Spleen (tissue), 7 donors: ENCODE data around the gene FAM219B.

Experiments
- POLR2A ChIP-seq, 3 donors: fragments of 450-650 bp; IDR thresholded peaks; one replicate each; pipeline ENCODE4 v1.5.1; 2017; ENCODE audit warnings: antibody characterized with exemption in 3 of 3, mild to moderate bottlenecking in 1 of 3
- TF ChIP-seq, protein P1 (sequence below), 11 experiments: fragments of 200-600 bp in 7 of 11; fragments of 450-650 bp in 4 of 11; sonication (generic) in 4 of 11; IDR thresholded peaks in 8 of 11; conservative IDR thresholded peaks in 3 of 11; 1 replicate in 7 of 11; 2 replicates in 4 of 11; pipeline versions ENCODE4 v1.4.0 to v1.8.0; 2016 to 2021; ENCODE audit warnings: antibody characterized with exemption in 11 of 11, inconsistent platforms in 4 of 11, mild to moderate bottlenecking in 1 of 11
- donor health status: DM: no; HTN: no; CAD: no; lungs with moderate emphysema.
- donor health status: DM: no; HTN: no; CAD: no.
- donor health status: DM: no; HTN: no; CAD: no.

DNA sequence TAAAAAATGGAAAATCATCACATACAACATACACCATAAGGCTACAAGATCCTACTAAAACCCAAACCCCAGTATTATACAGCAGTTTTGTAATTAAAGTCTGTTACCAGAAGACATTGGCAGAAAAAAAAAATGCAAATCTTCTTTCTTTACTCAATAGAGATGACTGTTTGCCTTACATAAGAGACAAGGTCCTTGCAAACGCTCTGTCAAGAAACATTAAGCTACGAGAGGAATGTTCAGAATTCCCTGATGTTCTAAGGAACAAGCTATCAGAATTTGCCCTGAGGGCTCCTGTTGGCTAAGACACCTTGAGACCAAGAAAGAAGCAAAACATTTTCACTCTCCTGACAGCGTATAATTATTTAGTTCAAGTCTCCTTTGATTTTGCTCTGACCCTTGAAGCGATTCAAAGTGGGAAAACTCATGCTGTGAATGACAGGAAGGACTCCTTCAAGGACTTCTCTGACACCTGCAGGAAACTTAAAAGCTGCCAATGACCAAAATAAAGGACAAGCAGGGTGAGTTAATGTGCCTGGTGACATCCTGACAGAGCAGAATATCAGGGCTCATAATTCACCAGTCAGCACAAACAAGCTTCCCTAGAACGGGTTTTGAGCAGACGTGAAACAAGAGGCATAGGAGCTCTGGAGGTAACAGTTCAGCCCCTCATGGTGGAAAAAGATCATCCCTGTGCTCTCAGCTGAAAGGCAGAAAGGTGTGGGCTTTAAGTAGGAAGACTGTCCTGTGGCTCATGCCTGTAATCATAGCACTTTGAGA lies 36.0 kb downstream of the FAM219B start:
- TF ChIP-seq POLR2A (IDR thresholded peaks at IDR 0.05), result no peak
- TF ChIP-seq, protein P1, sequence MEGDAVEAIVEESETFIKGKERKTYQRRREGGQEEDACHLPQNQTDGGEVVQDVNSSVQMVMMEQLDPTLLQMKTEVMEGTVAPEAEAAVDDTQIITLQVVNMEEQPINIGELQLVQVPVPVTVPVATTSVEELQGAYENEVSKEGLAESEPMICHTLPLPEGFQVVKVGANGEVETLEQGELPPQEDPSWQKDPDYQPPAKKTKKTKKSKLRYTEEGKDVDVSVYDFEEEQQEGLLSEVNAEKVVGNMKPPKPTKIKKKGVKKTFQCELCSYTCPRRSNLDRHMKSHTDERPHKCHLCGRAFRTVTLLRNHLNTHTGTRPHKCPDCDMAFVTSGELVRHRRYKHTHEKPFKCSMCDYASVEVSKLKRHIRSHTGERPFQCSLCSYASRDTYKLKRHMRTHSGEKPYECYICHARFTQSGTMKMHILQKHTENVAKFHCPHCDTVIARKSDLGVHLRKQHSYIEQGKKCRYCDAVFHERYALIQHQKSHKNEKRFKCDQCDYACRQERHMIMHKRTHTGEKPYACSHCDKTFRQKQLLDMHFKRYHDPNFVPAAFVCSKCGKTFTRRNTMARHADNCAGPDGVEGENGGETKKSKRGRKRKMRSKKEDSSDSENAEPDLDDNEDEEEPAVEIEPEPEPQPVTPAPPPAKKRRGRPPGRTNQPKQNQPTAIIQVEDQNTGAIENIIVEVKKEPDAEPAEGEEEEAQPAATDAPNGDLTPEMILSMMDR (IDR thresholded peaks at IDR 0.05 in 8 of 11, conservative IDR thresholded peaks at IDR 0.05 in 3 of 11), result no peak
